Measurements from ENCODE around the gene SPATA1. TPM values are rescaled to one million over a fixed set of nuclear protein-coding genes. Genes with fewer than 3 reads are reported as not detected.
A peak's percentile ranks its signal among the peaks of the same experiment; 100 is the strongest.

Gene SPATA1
- total and polyA plus RNA-seq, 9 of the 15 experiments (the other 6 are each of a cell fraction or from before 2014, with no cell fraction given): 0.79 to 2.9 (median 1.5) TPM

GRCh38 chr1:84481317-84481716, 24.9 kb upstream of the SPATA1 start (continued):
- TF ChIP-seq ZNF589 (CRISPR knock-in tag; IDR thresholded peaks at IDR 0.05; ENCODE audit: low read depth): no peak
- no peak for TF ChIP-seq ZNF12 (CRISPR knock-in tag; IDR thresholded peaks at IDR 0.05)
- no peak for TF ChIP-seq THRAP3 (IDR thresholded peaks at IDR 0.05; ENCODE audit: borderline replicate concordance)
- TF ChIP-seq EP300 (IDR thresholded peaks at IDR 0.05; ENCODE audit: low read length): peak; percentile 59; the same call in 1 of the 2 replicates
- no peak for TF ChIP-seq REST (IDR thresholded peaks at IDR 0.05; ENCODE audit: borderline replicate concordance)
- no peak for TF ChIP-seq REST (CRISPR knock-in tag; IDR thresholded peaks at IDR 0.05; ENCODE audit: low read depth)
- no peak for TF ChIP-seq KDM4B (IDR thresholded peaks at IDR 0.05; ENCODE audit: borderline replicate concordance in 2 of 2, low read depth in 1 of 2)
- no peak for TF ChIP-seq ZFP36 (IDR thresholded peaks at IDR 0.05; ENCODE audit: low read depth, low read length, partially characterized antibody)
- no peak for TF ChIP-seq RBM25 (IDR thresholded peaks at IDR 0.05; ENCODE audit: low read depth, low read length, severe bottlenecking)
- TF ChIP-seq RBBP5 (IDR thresholded peaks at IDR 0.05; ENCODE audit: borderline replicate concordance, insufficient read depth, low read length, poor library complexity, severe bottlenecking): no peak
- TF ChIP-seq CHD1 (IDR thresholded peaks at IDR 0.05; ENCODE audit: low read length): no peak
- no peak for TF ChIP-seq CHAMP1 (IDR thresholded peaks at IDR 0.05)
- no peak for TF ChIP-seq MTA1 (IDR thresholded peaks at IDR 0.05; ENCODE audit: borderline replicate concordance)
- TF ChIP-seq ATF6 (CRISPR knock-in tag; IDR thresholded peaks at IDR 0.05): no peak
